ENCODE results near the gene PRDX2. TPM values are rescaled to one million over a fixed set of nuclear protein-coding genes. Genes with fewer than 3 reads are reported as not detected.

The PRDX2 gene
- total RNA-seq, 1 donor from 2014 or later: 672 TPM

DNA sequence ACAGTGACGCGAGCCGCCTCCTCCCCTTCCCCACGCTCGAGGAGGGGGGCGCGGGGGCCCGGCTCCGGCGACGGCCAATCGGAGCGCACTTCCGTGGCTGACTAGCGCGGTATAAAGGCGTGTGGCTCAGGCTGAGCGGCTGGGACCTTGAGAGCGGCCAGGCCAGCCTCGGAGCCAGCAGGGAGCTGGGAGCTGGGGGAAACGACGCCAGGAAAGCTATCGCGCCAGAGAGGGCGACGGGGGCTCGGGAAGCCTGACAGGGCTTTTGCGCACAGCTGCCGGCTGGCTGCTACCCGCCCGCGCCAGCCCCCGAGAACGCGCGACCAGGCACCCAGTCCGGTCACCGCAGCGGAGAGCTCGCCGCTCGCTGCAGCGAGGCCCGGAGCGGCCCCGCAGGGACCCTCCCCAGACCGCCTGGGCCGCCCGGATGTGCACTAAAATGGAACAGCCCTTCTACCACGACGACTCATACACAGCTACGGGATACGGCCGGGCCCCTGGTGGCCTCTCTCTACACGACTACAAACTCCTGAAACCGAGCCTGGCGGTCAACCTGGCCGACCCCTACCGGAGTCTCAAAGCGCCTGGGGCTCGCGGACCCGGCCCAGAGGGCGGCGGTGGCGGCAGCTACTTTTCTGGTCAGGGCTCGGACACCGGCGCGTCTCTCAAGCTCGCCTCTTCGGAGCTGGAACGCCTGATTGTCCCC is 10.1 kb downstream of the PRDX2 start, which contains the start of gene JUNB:
Gene JUNB, plus strand, starts transcription at position 142 of the 706 bp plus-strand sequence. Its CDS starts 286 bp downstream, at position 428.
- H3K4me1 Mint-ChIP-seq: peaks cover 48% of the 10 kb centered on the region
- peak within 1 kb of the TSS; percentile 90 for H3K27ac Mint-ChIP-seq (ENCODE audit: unreplicated experiment)
- H3K9me3 Mint-ChIP-seq: no peaks in the 10 kb centered on the region
- peak; percentile 88 for DNase-seq (ENCODE audit: low read depth, low spot score)
- peaks cover 18% of the 10 kb centered on the region for H3K27me3 Mint-ChIP-seq (ENCODE audit: low read depth)
- TF ChIP-seq, protein P1, sequence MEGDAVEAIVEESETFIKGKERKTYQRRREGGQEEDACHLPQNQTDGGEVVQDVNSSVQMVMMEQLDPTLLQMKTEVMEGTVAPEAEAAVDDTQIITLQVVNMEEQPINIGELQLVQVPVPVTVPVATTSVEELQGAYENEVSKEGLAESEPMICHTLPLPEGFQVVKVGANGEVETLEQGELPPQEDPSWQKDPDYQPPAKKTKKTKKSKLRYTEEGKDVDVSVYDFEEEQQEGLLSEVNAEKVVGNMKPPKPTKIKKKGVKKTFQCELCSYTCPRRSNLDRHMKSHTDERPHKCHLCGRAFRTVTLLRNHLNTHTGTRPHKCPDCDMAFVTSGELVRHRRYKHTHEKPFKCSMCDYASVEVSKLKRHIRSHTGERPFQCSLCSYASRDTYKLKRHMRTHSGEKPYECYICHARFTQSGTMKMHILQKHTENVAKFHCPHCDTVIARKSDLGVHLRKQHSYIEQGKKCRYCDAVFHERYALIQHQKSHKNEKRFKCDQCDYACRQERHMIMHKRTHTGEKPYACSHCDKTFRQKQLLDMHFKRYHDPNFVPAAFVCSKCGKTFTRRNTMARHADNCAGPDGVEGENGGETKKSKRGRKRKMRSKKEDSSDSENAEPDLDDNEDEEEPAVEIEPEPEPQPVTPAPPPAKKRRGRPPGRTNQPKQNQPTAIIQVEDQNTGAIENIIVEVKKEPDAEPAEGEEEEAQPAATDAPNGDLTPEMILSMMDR (conservative IDR thresholded peaks at IDR 0.05): peak; percentile 35
- no peaks in the 10 kb centered on the region for H3K36me3 Mint-ChIP-seq (ENCODE audit: low read depth)
- peak within 1 kb of the TSS; percentile 94 for H3K4me3 Mint-ChIP-seq

DNA sequence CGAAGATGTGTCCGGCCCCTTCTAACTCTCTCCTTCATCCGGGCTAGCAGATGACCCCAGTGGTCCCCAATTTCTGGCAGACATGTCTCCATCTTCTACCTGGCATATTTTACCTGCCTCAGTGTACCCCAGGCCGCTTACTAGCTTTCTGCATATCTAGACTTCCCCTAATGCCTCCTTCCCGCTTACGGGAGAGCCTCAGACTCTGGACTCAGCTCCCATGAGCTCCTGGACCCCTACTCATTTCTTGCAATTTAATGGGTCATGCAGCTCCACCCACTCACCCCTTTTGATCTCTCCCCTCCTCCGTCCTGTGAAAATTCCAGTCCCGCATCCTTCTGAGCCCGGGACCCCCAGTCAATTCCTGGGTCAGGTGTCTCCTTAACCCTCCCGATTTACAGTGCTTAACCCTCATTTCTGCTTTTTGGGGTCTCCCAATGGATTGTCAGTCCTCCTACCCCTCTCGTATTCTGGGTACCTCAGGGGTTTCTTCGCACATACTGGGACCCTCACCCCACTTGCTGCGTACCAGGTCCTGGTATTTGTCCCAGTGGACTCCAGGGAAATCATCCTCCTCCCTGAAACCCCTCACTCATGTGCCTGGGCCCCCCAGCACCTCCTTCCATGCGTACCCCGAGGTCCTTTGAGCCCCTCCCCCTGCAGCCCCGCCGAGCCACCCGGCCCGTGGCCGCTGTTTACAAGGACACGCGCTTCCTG is 10.8 kb downstream of the PRDX2 start:
- no peak for DNase-seq (ENCODE audit: low read depth, low spot score)
- Mint-ChIP-seq H3K27ac (ENCODE audit: unreplicated experiment) (no peak overlapping the region), H3K4me3 (peak overlapping the region; percentile 80), H3K9me3 (no peaks in the 10 kb centered on the region), H3K36me3 (ENCODE audit: low read depth) (no peaks in the 10 kb centered on the region), H3K4me1 (peaks cover 41% of the 10 kb centered on the region), H3K27me3 (ENCODE audit: low read depth) (peaks cover 15% of the 10 kb centered on the region)
- TF ChIP-seq, protein P1 (conservative IDR thresholded peaks at IDR 0.05): no peak

DNA sequence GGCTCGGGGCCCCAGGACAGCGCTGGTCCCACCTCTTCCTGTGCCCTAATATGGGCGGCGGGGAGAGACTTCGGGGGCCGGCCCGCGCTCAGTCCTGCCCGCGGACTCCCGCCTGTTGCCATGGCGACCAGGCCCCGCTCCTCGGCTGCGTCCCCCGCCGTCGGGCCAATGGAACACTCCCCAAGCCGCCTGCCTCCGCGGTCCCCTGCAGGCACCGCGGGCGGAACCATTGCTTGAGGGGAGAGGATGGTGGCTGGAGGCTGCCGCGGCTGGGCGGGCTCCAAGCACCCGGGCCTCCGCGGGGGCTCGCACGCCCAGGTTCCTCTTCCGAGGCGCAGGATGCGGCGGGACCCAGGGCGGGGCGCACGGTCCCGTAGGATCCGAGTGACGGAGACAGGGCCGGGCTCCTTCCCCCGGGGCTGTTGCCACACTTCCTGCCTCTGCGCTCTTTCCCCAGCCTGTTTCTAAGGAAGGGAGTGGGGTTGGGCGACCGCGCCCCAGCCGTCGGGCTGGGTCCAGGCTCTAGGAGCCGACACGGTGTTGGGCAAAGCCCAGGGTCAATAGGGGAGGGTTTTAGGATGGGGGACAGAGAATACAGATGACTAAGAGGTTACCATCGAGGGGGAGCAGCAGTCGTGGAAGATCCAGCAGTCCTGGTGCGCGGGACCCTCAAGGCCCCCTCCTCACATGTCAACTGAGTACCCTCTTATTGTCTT is 11.5 kb downstream of the PRDX2 start:
- Mint-ChIP-seq H3K4me1 (peaks cover 39% of the 10 kb centered on the region), H3K4me3 (peak overlapping the region; percentile 80), H3K27me3 (ENCODE audit: low read depth) (peaks cover 15% of the 10 kb centered on the region), H3K9me3 (no peaks in the 10 kb centered on the region), H3K36me3 (ENCODE audit: low read depth) (no peaks in the 10 kb centered on the region), H3K27ac (ENCODE audit: unreplicated experiment) (peak overlapping the region; percentile 86)
- TF ChIP-seq, protein P1 (conservative IDR thresholded peaks at IDR 0.05): no peak
- peak; percentile 89 for DNase-seq (ENCODE audit: low read depth, low spot score)

DNA sequence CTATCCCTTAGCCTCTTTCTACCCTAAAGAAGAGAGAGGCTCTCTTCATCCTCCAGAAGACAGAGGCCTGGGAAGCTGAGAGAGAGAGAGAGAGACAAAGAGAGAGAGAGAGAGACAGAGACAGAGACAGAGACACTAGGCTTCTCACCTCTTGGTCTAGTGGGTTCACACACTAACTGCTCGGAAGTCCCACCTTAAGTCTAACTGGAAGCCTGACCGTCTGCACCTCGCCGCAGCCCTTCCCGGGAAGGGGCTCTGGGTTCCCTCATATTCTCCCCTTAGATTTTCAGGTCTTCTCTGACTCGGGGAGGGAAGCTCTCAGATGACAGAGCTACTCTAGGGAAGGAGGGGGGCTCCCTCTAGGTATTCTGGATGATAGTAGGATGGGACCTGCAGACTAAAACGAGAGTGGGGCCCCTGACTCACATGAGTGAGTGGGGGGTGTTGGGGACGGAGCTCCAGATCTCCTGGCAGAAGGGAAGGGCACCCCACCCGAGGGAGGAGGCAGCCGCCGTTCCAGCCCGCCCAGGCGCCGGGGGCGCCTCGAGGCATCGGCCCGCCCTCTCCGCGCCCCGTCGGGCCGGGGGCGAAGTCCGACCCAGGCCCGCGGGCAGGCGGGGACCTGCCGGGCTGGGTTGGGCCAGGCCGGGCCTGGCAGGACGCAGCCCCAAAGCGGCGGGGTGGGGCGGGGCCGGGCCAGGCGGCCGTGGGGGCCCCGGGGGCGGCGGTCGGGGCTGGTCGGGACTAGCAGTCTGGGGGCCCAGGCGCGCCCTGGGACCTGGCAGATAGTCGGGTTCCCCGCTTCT is 12.3 kb downstream of the PRDX2 start:
- Mint-ChIP-seq H3K36me3 (ENCODE audit: low read depth) (no peaks in the 10 kb centered on the region), H3K9me3 (no peaks in the 10 kb centered on the region)

More for the DNA sequence above, 12.3 kb downstream of the PRDX2 start:
- TF ChIP-seq, protein P1 (conservative IDR thresholded peaks at IDR 0.05): no peak
- DNase-seq (ENCODE audit: low read depth, low spot score): no peak
- peak overlapping the region; percentile 39 for H3K27ac Mint-ChIP-seq (ENCODE audit: unreplicated experiment)
- H3K4me3 Mint-ChIP-seq: peak overlapping the region; percentile 83
- H3K4me1 Mint-ChIP-seq: peaks cover 35% of the 10 kb centered on the region
- peaks cover 15% of the 10 kb centered on the region for H3K27me3 Mint-ChIP-seq (ENCODE audit: low read depth)
